K562 (cell line): Measurements from ENCODE around the gene IL17D. TPM values are rescaled to one million over a fixed set of nuclear protein-coding genes. Genes with fewer than 3 reads are reported as not detected.

ENCODE experiments used
- ATAC-seq: fragments of 200-7000 bp; cut with Tn5 transposase; 3 replicates; pipeline ENCODE4 v1.9.1; 2020; ENCODE audit warnings: moderate library complexity
- BruUV-seq: library from RNA; stranded (reverse); fragments of 400-500 nt; replicated peaks from 2 replicates; lab custom pipeline; 2021; lab: Mats Ljungman, UMichigan
- CTCF ChIA-PET: fragments of 300-600 bp; formaldehyde crosslinking; extraction: SDS; loops from one replicate; lab custom pipeline; 2021; ENCODE audit warnings: low intra/inter-chr PET ratio; lab: Yijun Ruan, JAX
- POLR2A ChIA-PET: fragments of 300-600, 350-650 bp; sonication (Branson Sonifier 250); formaldehyde crosslinking; extraction: SDS; loops from one replicate; lab custom pipeline; 2021; ENCODE audit warnings: antibody characterized with exemption, inconsistent platforms; lab: Yijun Ruan, JAX
- DNase-seq, 4 experiments: peaks; one replicate each; pipeline versions ENCODE4 v3.0.0 to v3.0.0-alpha.2; 2011 to 2018; ENCODE audit warnings: low spot score in 3 of 4, mixed read lengths in 3 of 4; ENCODE audit errors: extremely low read depth in 1 of 4
- FAIRE-seq: peaks from 2 replicates; lab custom pipeline; 2011; peaks lifted over from hg19 to GRCh38; lab: Jason Lieb, UNC
- H2AFZ ChIP-seq: 2 replicates; pipeline ENCODE4 v1.6.0; 2011; ENCODE audit warnings: low read depth, low read length, control low read depth, inconsistent platforms
- H3K27ac ChIP-seq: fragments of 200-600 bp; 3 replicates; pipeline ENCODE4 v1.8.0; 2011; ENCODE audit warnings: low read depth, mild to moderate bottlenecking, control low read depth, inconsistent platforms, low read length, moderate library complexity, mixed read lengths; ENCODE audit errors: extremely low read depth
- H3K27me3 ChIP-seq, 2 experiments: fragments of 300-600 bp in 1 of 2; 2 replicates in 1 of 2; 3 replicates in 1 of 2; pipeline versions ENCODE4 v1.6.0 to v1.8.0; 2011; ENCODE audit warnings: inconsistent platforms in 2 of 2, low read length in 2 of 2, mild to moderate bottlenecking in 1 of 2, mixed read lengths in 1 of 2, moderate library complexity in 1 of 2; ENCODE audit not compliant: control insufficient read depth in 2 of 2, insufficient read depth in 2 of 2
- H3K36me3 ChIP-seq: fragments of 300-600 bp; 3 replicates; pipeline ENCODE4 v1.8.0; 2011; ENCODE audit warnings: mild to moderate bottlenecking, low read length, inconsistent platforms; ENCODE audit not compliant: control insufficient read depth, insufficient read depth
- H3K4me1 ChIP-seq, 2 experiments: fragments of 200-600 bp in 1 of 2; replicated peaks in 1 of 2; 2 replicates in 1 of 2; 3 replicates in 1 of 2; pipeline versions ENCODE4 v1.5.1 to v1.8.0; 2011; ENCODE audit warnings: inconsistent platforms in 2 of 2, low read length in 2 of 2, mild to moderate bottlenecking in 1 of 2, mixed read lengths in 1 of 2, moderate library complexity in 1 of 2; ENCODE audit not compliant: control insufficient read depth in 2 of 2, insufficient read depth in 2 of 2
- H3K4me2 ChIP-seq: 2 replicates; pipeline ENCODE4 v1.6.1; 2011; ENCODE audit warnings: low read length, control low read depth, inconsistent platforms, mixed read lengths; ENCODE audit not compliant: insufficient read depth
- H3K4me3 ChIP-seq: fragments of 200-600 bp; sonication (generic), shearing (Covaris generic); 2 replicates; pipeline ENCODE4 v1.5.1; 2016; ENCODE audit warnings: control low read depth, inconsistent platforms
- H3K79me2 ChIP-seq: fragments of 200-600 bp; 3 replicates; pipeline ENCODE4 v1.8.0; 2011; ENCODE audit warnings: low read length, inconsistent platforms; ENCODE audit not compliant: control insufficient read depth, insufficient read depth
- H3K9ac ChIP-seq, 2 experiments: 2 replicates each; pipeline versions ENCODE4 v1.6.0 to v1.6.1; 2011; ENCODE audit warnings: low read depth in 2 of 2, low read length in 2 of 2, control low read depth in 1 of 2, inconsistent platforms in 1 of 2, mild to moderate bottlenecking in 1 of 2, mixed read lengths in 1 of 2; ENCODE audit not compliant: insufficient read depth in 1 of 2
- H3K9me1 ChIP-seq: one replicate; pipeline ENCODE4 v1.6.0; 2011; ENCODE audit warnings: inconsistent platforms, mild to moderate bottlenecking, low read length, moderate library complexity; ENCODE audit not compliant: control insufficient read depth, insufficient read depth
- H3K9me3 ChIP-seq: replicated peaks from 2 replicates; pipeline ENCODE4 v1.5.1; 2011; ENCODE audit warnings: low read depth, low read length, inconsistent platforms; ENCODE audit not compliant: control insufficient read depth, insufficient read depth
- H4K20me1 ChIP-seq: replicated peaks from 2 replicates; pipeline ENCODE4 v1.6.1; 2011; ENCODE audit warnings: low read length, inconsistent platforms, mixed read lengths; ENCODE audit not compliant: control insufficient read depth, insufficient read depth
- CREB3L1 ChIP-seq: fragments of 450-650 bp; IDR thresholded peaks from 2 replicates; pipeline ENCODE4 v1.6.1; 2014; ENCODE audit warnings: low read depth, mild to moderate bottlenecking, moderate library complexity, borderline replicate concordance
- E2F5 ChIP-seq: sonication (generic); formaldehyde crosslinking; IDR thresholded peaks from 2 replicates; pipeline ENCODE4 v1.8.0; 2022; ENCODE audit warnings: mild to moderate bottlenecking, missing genetic modification reagents
- ZBTB8A ChIP-seq: fragments of 450-650 bp; IDR thresholded peaks from 2 replicates; pipeline ENCODE4 v1.6.1; 2018; ENCODE audit warnings: mild to moderate bottlenecking, moderate library complexity; ENCODE audit not compliant: partially characterized antibody
- WGBS: fragments of 100-300 bp; shearing (Covaris generic); methylation state at CpG from one replicate; pipeline ENCODE4 v1.1.6; 2016; ENCODE audit warnings: low coverage, mixed read lengths; ENCODE audit not compliant: insufficient coverage; ENCODE audit errors: missing lambda C conversion rate; 5-methylcytosine and 5-hydroxymethylcytosine counted together
- in situ Hi-C: fragments of 300-500 bp; cut with MboI; formaldehyde crosslinking; loops from 4 replicates; pipeline ENCODE4 v1.15.0; 2018; ENCODE audit warnings: inconsistent platforms, mixed read lengths
- intact Hi-C: fragments of 100-400 bp; cut with micrococcal nuclease; formaldehyde crosslinking; loops from 2 replicates; pipeline ENCODE4 v1.14.2; 2022
- polyA plus RNA-seq, 8 experiments: library from polyadenylated mRNA; depleted of rRNA in 4 of 8; stranded (reverse) in 5 of 8; unstranded in 3 of 8; fragments of >200 nt; fragmentation: Nextera tagmentation in 2 of 8; fragmentation: Illumina TruSeq in 1 of 8; extraction: Ambion mirVana in 2 of 8; extraction: Trizol in 1 of 8; gene quantifications; 2 replicates each; pipeline versions ENCODE4 v1.2.1 to v1.2.3, GENCODE V29; 2011 to 2014; ENCODE audit warnings: inconsistent platforms in 1 of 8, missing spikeins in 1 of 8
- total RNA-seq, 7 experiments: library from RNA; depleted of rRNA in 6 of 7; stranded (reverse); fragments of >200 nt in 6 of 7; fragmentation: Illumina TruSeq in 2 of 7; extraction: Trizol in 2 of 7; gene quantifications; 2 replicates each; pipeline versions ENCODE4 v1.2.1 to v1.2.3, GENCODE V29; 2011 to 2021; ENCODE audit warnings: low replicate concordance in 1 of 7

The IL17D gene
- total and polyA plus RNA-seq, 9 of the 15 experiments (the other 6 are each of a cell fraction or from before 2014, with no cell fraction given), result 0.04 to 0.55 (median 0.13) TPM; not detected in 4

- H3K4me2 ChIP-seq, result no peak overlapping the region
- DNase-seq (no peak), FAIRE-seq (no peak), ATAC-seq (no peak)
- no peak for TF ChIP-seq ZBTB8A
- no peak for TF ChIP-seq E2F5 (CRISPR knock-in tag)
- H3K79me2 ChIP-seq, result no peaks in the 10 kb centered on the region
- in situ Hi-C loops (no loop called here), intact Hi-C loops (no loop called here)
- no peaks in the 10 kb centered on the region for H4K20me1 ChIP-seq
- H2AFZ ChIP-seq, result no peak overlapping the region
- H3K27ac ChIP-seq, result no peak overlapping the region
- ChIA-PET CTCF (no interaction called here), POLR2A (no interaction called here)
- H3K9ac ChIP-seq, result no peak overlapping the region
- 79% methylated on average over 5 of the region's 5 CpGs for WGBS
- H3K9me1 ChIP-seq, result no peaks in the 10 kb centered on the region
- no peak overlapping the region for H3K4me3 ChIP-seq
- H3K27me3 ChIP-seq, result no peaks in the 10 kb centered on the region
- H3K36me3 ChIP-seq, result no peaks in the 10 kb centered on the region
- H3K4me1 ChIP-seq, result no peaks in the 10 kb centered on the region
- H3K9me3 ChIP-seq, result no peaks in the 10 kb centered on the region
- no TSS peak for BruUV-seq
Measured at GRCh38 chr13:20658451-20659040, 45.0 kb upstream of the IL17D start.

- Histone ChIP-seq H3K9ac (no peak overlapping the region), H3K36me3 (no peaks in the 10 kb centered on the region), H3K9me1 (no peaks in the 10 kb centered on the region), H3K27me3 (no peaks in the 10 kb centered on the region), H2AFZ (no peak overlapping the region), H3K79me2 (no peaks in the 10 kb centered on the region), H3K4me1 (no peaks in the 10 kb centered on the region; a peak in 2 of 5 replicates), H4K20me1 (no peaks in the 10 kb centered on the region), H3K4me2 (no peak overlapping the region), H3K27ac (no peak overlapping the region), H3K9me3 (no peaks in the 10 kb centered on the region), H3K4me3 (no peak overlapping the region)
- ATAC-seq, result no peak
- in situ Hi-C loops (no loop called here), intact Hi-C loops (no loop called here)
- POLR2A ChIA-PET, result no interaction called here
- CTCF ChIA-PET, result no interaction called here
- TF ChIP-seq CREB3L1, result no peak
- TF ChIP-seq E2F5 (CRISPR knock-in tag), result no peak
- FAIRE-seq, result no peak
- DNase-seq, result no peak
- BruUV-seq, result no TSS peak
Measured at GRCh38 chr13:20664351-20664750, 39.1 kb upstream of the IL17D start.
